Stomach smooth muscle (tissue), 2 donors: ENCODE measurements around the gene SERPINB10.
"Not testable (repeated sequence)": the region's sequence is repeated elsewhere in the genome, so short reads cannot be mapped to it uniquely, and the experiment has no call there.

Experiments
- H3K27ac ChIP-seq: one replicate; pipeline ENCODE4 v1.7.0; 2013; ENCODE audit warnings: mild to moderate bottlenecking, low read length, inconsistent platforms
- H3K27me3 ChIP-seq, 2 donors: one replicate each; pipeline ENCODE4 v1.7.0; 2013; ENCODE audit warnings: low read length in 2 of 2; ENCODE audit not compliant: insufficient read depth in 2 of 2, control insufficient read depth in 1 of 2
- H3K36me3 ChIP-seq, 2 donors: one replicate each; pipeline ENCODE4 v1.7.0; 2013; ENCODE audit warnings: low read length in 2 of 2; ENCODE audit not compliant: control insufficient read depth in 2 of 2, insufficient read depth in 2 of 2
- H3K4me1 ChIP-seq: one replicate; pipeline ENCODE4 v1.7.0; 2013; ENCODE audit warnings: low read length; ENCODE audit not compliant: control insufficient read depth, insufficient read depth
- H3K4me3 ChIP-seq, 2 donors: one replicate each; pipeline ENCODE4 v1.7.0; 2013; ENCODE audit warnings: low read length in 2 of 2
- H3K9ac ChIP-seq, 2 donors: one replicate each; pipeline ENCODE4 v1.7.0; 2013; ENCODE audit warnings: low read length in 2 of 2, mild to moderate bottlenecking in 1 of 2
- H3K9me3 ChIP-seq, 2 donors: one replicate each; pipeline ENCODE4 v1.7.0; 2013; ENCODE audit warnings: low read length in 2 of 2; ENCODE audit not compliant: control insufficient read depth in 2 of 2
- donor health status: healthy.
- donor health status: Pancreatic carcinoma.

SERPINB10 gene

DNA sequence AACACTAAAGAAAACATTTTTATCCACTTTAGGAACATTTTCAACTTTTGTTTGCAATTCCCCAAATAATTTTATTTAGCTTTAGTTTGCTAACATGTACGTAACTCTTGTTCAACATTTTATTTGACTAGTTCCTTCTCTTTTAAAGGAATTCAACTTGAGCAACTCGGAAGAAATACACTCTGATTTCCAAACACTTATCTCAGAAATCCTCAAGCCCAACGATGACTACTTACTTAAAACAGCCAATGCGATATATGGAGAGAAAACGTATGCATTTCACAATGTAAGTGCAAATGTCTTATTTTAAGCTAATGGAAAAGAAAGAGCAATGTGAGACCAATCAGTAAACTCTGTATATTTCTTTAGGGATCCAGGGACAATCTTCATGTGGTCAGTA is 10.1 kb downstream of the SERPINB10 start:
- H3K4me3 ChIP-seq = no peak overlapping the region
- H3K4me1 ChIP-seq = no peaks in the 10 kb centered on the region
- no peak overlapping the region for H3K9ac ChIP-seq
- H3K9me3 ChIP-seq = no peaks in the 10 kb centered on the region
- H3K36me3 ChIP-seq = no peaks in the 10 kb centered on the region
- no peak overlapping the region for H3K27ac ChIP-seq
- peaks cover 0 to 3% of the 10 kb centered on the region in 2 donors for H3K27me3 ChIP-seq

DNA sequence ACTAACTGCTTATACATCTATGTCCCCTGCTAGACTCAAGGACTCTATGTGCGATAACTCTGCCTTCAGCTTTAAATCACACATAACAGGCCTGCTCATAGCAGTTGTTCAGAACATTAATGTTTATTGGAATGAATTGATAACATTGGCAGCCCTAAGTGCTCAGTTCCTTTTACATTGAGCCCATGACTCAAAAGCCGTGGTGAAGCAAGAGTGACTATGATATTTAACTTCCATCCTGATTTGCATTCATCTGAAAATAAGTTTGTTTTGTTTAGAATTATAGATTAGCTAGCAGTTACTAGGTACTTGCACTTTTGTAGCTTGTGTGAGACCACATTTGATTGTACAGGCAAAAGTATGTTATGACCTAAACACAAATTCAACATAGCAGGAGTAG is 14.3 kb downstream of the SERPINB10 start:
- Histone ChIP-seq H3K27ac (no peak overlapping the region), H3K4me3 (no peak overlapping the region), H3K36me3 (no peaks in the 10 kb centered on the region), H3K9me3 (no peaks in the 10 kb centered on the region), H3K27me3 (no peaks in the 10 kb centered on the region), H3K9ac (no peak overlapping the region), H3K4me1 (no peaks in the 10 kb centered on the region)

DNA sequence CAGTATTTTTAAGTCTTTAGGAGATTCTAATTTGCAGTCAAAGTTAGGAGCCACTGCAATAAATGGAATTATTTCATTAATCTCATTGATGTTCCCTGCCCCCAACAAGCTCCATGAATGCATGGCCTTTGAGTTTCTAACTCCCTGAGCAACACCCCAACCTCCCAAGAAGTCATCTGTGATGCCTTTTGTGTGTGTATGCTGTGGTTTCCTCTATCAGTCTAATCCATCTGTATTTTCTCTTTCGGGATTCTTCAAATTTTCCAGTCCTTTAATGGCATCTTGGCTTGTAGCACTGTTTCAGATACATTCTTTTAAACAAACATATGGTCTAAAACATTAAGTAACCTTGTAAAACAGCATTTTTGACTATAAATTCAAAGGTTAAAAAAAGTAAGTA is 16.8 kb downstream of the SERPINB10 start:
- Histone ChIP-seq H3K4me3 (no peak overlapping the region), H3K4me1 (no peaks in the 10 kb centered on the region), H3K27ac (no peak overlapping the region), H3K36me3 (no peaks in the 10 kb centered on the region), H3K27me3 (no peaks in the 10 kb centered on the region), H3K9ac (no peak overlapping the region), H3K9me3 (no peaks in the 10 kb centered on the region)

DNA sequence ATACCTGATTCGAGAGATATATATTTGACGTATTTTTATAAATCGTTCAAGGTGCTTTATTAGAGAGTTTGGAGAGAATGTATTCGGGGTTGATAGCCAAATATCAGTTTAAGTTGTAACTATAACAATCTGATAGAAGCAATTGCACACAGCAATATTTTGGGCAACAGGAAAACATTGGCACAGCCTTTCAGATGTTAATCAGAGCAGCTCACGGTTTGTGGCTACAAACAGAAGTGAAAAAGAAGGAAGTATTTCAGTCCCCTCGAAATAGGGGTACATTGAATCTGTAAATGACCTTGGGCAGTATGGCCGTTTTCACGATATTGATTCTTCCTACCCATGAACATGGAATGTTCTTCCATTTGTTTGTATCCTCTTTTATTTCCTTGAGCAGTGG is 20.6 kb downstream of the SERPINB10 start:
- Histone ChIP-seq H3K9ac (no peak overlapping the region), H3K4me1 (no peaks in the 10 kb centered on the region), H3K27me3 (no peaks in the 10 kb centered on the region), H3K4me3 (no peak overlapping the region), H3K9me3 (no peaks in the 10 kb centered on the region), H3K27ac (no peak overlapping the region), H3K36me3 (no peaks in the 10 kb centered on the region)

DNA sequence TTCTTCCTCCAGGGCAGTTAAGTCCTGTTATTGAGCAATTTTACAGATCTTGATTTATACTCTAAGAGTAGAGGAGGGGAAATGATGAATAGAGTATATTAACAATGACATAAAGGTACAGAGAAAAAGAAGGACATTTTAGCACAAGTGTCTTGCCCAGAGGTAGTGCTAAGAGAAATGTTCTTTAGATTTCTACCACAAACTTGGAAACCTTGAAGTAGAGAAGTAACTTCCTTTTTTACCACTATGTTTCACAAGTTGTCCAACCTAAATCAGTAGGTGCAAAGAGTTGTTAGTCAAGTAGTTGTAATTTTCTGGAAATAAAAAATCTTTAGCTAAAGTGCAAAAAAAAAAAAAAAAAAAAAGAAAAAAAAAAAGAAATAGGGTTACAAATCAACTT is 21.6 kb downstream of the SERPINB10 start:
- H3K36me3 ChIP-seq, H3K9ac ChIP-seq, H3K27ac ChIP-seq: not testable (repeated sequence)

DNA sequence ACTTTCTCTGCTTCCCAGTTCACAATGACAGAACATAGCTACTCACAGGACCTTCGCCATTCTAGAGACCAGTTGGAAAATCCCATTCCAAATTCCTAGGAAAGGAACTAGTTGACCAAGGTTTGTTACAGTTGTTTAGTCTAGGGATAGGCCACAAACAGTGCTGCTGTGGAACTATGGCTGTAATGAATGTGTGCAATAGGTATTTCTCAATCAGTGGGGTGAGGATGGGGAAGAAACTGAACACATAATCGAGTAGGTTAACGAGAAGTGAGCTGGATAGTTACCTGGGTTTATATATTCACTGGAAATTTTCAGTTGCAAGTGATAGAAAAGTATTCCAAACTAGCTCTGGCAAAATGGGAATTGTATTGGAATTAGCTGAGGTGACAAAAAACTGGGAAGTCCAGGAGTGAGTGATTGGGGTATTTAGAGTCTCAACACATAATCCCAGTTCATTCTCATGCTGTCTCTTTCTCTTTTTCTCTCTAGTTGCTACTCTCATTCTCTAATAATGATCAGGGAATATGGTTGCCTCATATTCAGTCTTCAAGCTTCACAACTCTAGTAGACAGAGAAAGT is 23.1 kb downstream of the SERPINB10 start:
- Histone ChIP-seq H3K4me3 (no peak overlapping the region), H3K27ac (no peak overlapping the region), H3K9me3 (no peaks in the 10 kb centered on the region), H3K27me3 (no peaks in the 10 kb centered on the region), H3K9ac (no peak overlapping the region), H3K36me3 (no peaks in the 10 kb centered on the region), H3K4me1 (no peaks in the 10 kb centered on the region)

More for the DNA sequence above, 21.6 kb downstream of the SERPINB10 start:
- H3K9me3 ChIP-seq, H3K4me3 ChIP-seq, H3K4me1 ChIP-seq, H3K27me3 ChIP-seq: not testable (repeated sequence)

DNA sequence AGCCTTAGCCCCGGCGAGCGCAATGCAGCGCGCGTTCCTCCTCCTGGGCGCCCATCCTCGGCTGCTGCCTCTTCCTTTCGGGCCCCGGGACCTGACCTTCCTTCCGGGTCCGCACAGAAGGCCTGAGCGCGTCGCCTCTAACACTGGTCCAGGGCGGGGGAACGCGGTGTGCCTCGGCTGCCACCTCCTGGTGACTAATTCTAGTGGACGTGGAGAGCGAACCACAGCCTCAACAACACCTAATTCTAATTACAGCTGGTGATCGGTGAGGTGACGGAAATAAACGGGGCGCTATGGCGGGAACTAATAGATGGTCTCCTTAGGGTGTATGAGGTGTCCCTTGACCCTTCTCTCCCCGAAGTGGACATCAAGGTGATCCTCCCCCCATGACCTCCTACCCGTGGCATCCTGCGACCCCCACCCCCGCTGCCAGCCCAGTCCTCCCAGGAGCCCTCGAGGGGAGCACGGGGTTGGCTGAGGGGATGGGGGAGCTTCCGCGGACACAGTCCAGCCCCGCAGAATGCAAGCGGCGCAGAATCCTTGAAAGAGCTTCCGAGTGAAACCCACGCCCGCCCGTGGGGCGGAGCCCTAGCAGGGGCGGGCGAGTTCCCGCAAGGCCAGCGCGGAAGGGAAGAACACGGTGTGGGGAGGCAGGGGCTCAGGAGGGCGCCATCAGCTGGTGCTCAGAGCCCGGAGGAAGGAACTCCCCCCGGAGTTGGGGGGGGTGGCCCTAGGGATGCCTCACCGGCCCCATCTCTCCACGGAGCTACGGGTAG is 28.6 kb downstream of the SERPINB10 start:
- H3K4me3 ChIP-seq = peak overlapping the region; percentile 74 to 90
- peak overlapping the region in 1 of 2 donors; percentile 69 for H3K9ac ChIP-seq
- H3K4me1 ChIP-seq = peaks cover 3% of the 10 kb centered on the region
- no peaks in the 10 kb centered on the region for H3K36me3 ChIP-seq
- H3K27me3 ChIP-seq = peaks cover 4 to 9% of the 10 kb centered on the region in 2 donors
- H3K27ac ChIP-seq = no peak overlapping the region
- H3K9me3 ChIP-seq = no peaks in the 10 kb centered on the region

DNA sequence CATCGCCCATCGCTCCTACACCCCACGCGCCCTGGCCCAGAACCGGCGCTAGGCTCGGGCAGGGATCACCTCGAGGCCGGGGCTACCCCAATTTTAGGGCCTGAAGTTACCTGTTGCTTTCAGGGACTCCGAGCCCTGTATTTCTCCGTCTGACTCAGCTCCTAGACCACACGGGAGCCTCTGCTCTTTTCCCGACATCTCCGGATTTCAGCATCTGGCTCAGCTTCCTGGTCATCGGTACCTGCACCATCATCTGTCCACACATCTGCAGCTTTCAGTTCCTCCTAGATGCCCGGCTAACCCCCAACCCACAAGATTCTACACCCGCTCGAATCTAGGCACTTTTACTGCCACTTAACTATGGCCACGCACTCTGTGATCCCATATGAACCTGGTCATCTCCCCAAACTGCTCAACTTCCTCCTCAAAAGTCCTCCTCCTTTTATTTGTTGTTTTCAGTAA is 29.2 kb downstream of the SERPINB10 start:
- Histone ChIP-seq H3K27ac (no peak overlapping the region), H3K4me1 (peaks cover 3% of the 10 kb centered on the region), H3K9me3 (no peaks in the 10 kb centered on the region), H3K4me3 (peak overlapping the region in 1 of 2 donors; percentile 74), H3K9ac (no peak overlapping the region), H3K27me3 (peaks cover 4 to 9% of the 10 kb centered on the region in 2 donors), H3K36me3 (no peaks in the 10 kb centered on the region)

DNA sequence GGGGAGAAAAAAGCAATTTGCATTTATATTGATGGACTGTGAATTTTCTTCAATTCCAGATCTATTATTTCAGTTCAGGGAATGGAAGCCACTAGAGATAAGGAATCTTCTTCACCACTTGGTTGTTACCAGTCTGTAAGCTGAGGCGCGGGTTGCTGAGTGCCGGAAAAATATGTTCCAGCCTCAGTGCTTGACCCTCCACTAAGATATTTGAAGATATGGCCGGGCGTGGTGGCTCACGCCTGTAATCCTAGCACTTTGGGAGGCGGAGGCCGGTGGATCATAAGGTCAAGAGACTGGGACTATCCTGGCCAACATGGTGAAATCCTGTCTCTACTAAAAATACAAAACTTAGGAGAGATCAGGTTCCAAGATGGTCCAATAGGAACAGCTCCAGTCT is 32.2 kb downstream of the SERPINB10 start:
- no peak overlapping the region for H3K9ac ChIP-seq
- H3K36me3 ChIP-seq = no peaks in the 10 kb centered on the region
- no peak overlapping the region for H3K4me3 ChIP-seq
- peaks cover 4 to 9% of the 10 kb centered on the region in 2 donors for H3K27me3 ChIP-seq
- no peaks in the 10 kb centered on the region for H3K9me3 ChIP-seq
- peaks cover 3% of the 10 kb centered on the region for H3K4me1 ChIP-seq
- H3K27ac ChIP-seq = no peak overlapping the region

DNA sequence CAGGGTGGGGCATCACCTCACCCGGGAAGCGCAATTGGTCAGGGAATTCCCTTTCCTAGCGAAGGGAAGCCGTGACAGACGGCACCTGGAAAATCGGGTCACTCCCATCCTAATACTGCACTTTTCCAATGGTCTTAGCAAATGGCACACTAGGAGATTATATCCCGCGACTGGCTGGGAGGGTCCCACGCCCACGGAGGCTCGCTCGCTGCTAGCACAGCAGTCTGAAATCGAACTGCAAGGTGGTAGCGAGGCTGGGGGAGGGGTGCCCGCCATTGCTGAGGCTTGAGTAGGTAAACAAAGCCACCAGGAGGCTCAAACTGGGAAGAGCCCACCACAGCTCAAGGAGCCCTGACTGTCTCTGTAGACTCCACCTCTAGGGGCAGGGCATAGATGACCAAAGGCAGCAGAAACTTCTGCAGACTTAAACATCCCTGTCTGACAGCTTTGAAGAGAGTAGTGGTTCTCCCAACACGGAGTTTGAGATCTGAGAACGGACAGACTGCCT is 32.8 kb downstream of the SERPINB10 start:
- not testable (repeated sequence) for H3K4me1 ChIP-seq, H3K9ac ChIP-seq, H3K4me3 ChIP-seq, H3K27ac ChIP-seq, H3K27me3 ChIP-seq, H3K36me3 ChIP-seq, H3K9me3 ChIP-seq
